SU-DHL-6 (cell line): Measurements from ENCODE around the gene GALNT10.

ENCODE experiments used
- H2AFZ ChIP-seq: fragments of 200-600 bp; sonication (generic); 2 replicates; pipeline ENCODE4 v1.6.1; 2014; ENCODE audit warnings: low read depth, mild to moderate bottlenecking, moderate library complexity, mixed read lengths, antibody characterized with exemption, low read length; ENCODE audit not compliant: severe bottlenecking
- H3F3A ChIP-seq: fragments of 200-600 bp; shearing (Covaris generic); 2 replicates; pipeline ENCODE4 v1.6.0; 2016; ENCODE audit warnings: antibody characterized with exemption, mild to moderate bottlenecking; ENCODE audit not compliant: insufficient read depth
- H3K27ac ChIP-seq: fragments of 200-600 bp; sonication (generic); 2 replicates; pipeline ENCODE4 v1.5.1; 2016; ENCODE audit warnings: low read depth, mild to moderate bottlenecking, low read length, moderate library complexity, mixed read lengths
- H3K27me3 ChIP-seq: fragments of 200-600 bp; sonication (generic), shearing (Covaris generic); 2 replicates; pipeline ENCODE4 v1.6.0; 2014; ENCODE audit warnings: mild to moderate bottlenecking, low read length
- H3K36me3 ChIP-seq: fragments of 200-600 bp; sonication (generic); 2 replicates; pipeline ENCODE4 v1.6.1; 2014; ENCODE audit warnings: mild to moderate bottlenecking, low read length, mixed read lengths
- H3K4me2 ChIP-seq: fragments of 300-600, 200-600 bp; shearing (Covaris generic), sonication (generic); 2 replicates; pipeline ENCODE4 v1.6.0; 2014; ENCODE audit warnings: low read length, low read depth, mild to moderate bottlenecking; ENCODE audit not compliant: poor library complexity, severe bottlenecking
- H3K4me3 ChIP-seq: fragments of 200-600 bp; sonication (generic); 2 replicates; pipeline ENCODE4 v1.5.1; 2014; ENCODE audit warnings: antibody characterized with exemption, low read length, mild to moderate bottlenecking, mixed read lengths; ENCODE audit not compliant: insufficient read depth, poor library complexity, severe bottlenecking
- H3K79me2 ChIP-seq: fragments of 200-600 bp; sonication (generic); 2 replicates; pipeline ENCODE4 v1.6.1; 2014; ENCODE audit warnings: mild to moderate bottlenecking, low read length, moderate library complexity; ENCODE audit not compliant: insufficient read depth
- H3K9ac ChIP-seq: fragments of 200-600 bp; sonication (generic); 2 replicates; pipeline ENCODE4 v1.7.0; 2014; ENCODE audit warnings: mild to moderate bottlenecking, low read length
- H3K9me2 ChIP-seq: fragments of 200-600 bp; sonication (generic); replicated peaks from 2 replicates; pipeline ENCODE4 v1.6.1; 2014; ENCODE audit warnings: low read length; ENCODE audit not compliant: insufficient read depth
- H3K9me3 ChIP-seq: fragments of 200-600 bp; sonication (generic); 2 replicates; pipeline ENCODE4 v1.6.1; 2014; ENCODE audit warnings: low read length, mixed read lengths; ENCODE audit not compliant: insufficient read depth
- H4K20me1 ChIP-seq: fragments of 200-600 bp; sonication (generic); 2 replicates; pipeline ENCODE4 v1.6.1; 2014; ENCODE audit warnings: low read depth, mild to moderate bottlenecking, antibody characterized with exemption, low read length, moderate library complexity, mixed read lengths
- EZH2phosphoT487 ChIP-seq: fragments of 200-600 bp; sonication (generic), shearing (Covaris generic); conservative IDR thresholded peaks from 2 replicates; pipeline ENCODE4 v1.6.1; 2018; ENCODE audit warnings: mild to moderate bottlenecking, antibody characterized with exemption, low read length, moderate library complexity, mixed read lengths
- TF ChIP-seq, protein P1 (sequence below): fragments of 200-600 bp; sonication (generic); IDR thresholded peaks from one replicate; pipeline ENCODE4 v1.5.1; 2017; ENCODE audit warnings: antibody characterized with exemption, mild to moderate bottlenecking, low read length, moderate library complexity; ENCODE audit not compliant: insufficient read depth, poor library complexity, severe bottlenecking

The GALNT10 gene

DNA sequence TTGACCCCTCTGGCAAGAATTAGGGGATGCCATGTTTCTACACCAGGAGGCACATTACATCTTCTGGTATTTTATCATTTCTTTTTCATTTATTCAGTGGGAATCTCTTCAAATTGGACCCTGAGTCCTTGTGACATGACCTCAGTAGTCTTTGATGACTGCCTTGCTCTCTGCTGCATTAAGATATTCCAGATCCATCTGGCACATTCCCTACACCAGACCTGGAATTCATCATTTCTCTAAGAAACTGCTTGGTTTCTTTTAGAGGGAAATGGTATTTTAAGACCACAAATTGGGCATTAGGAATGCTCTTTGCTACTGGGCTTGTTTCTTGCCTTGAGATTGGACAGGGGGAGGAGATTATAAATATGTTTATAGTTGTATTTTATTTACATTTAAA is 61.0 kb downstream of the GALNT10 start:
- H3K9ac ChIP-seq, result no peak overlapping the region
- no peak overlapping the region for H3K27ac ChIP-seq
- no peaks in the 10 kb centered on the region for H3F3A ChIP-seq
- no peak for TF ChIP-seq EZH2phosphoT487
- TF ChIP-seq, protein P1, sequence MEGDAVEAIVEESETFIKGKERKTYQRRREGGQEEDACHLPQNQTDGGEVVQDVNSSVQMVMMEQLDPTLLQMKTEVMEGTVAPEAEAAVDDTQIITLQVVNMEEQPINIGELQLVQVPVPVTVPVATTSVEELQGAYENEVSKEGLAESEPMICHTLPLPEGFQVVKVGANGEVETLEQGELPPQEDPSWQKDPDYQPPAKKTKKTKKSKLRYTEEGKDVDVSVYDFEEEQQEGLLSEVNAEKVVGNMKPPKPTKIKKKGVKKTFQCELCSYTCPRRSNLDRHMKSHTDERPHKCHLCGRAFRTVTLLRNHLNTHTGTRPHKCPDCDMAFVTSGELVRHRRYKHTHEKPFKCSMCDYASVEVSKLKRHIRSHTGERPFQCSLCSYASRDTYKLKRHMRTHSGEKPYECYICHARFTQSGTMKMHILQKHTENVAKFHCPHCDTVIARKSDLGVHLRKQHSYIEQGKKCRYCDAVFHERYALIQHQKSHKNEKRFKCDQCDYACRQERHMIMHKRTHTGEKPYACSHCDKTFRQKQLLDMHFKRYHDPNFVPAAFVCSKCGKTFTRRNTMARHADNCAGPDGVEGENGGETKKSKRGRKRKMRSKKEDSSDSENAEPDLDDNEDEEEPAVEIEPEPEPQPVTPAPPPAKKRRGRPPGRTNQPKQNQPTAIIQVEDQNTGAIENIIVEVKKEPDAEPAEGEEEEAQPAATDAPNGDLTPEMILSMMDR, result no peak
- H3K9me3 ChIP-seq, result no peaks in the 10 kb centered on the region
- no peaks in the 10 kb centered on the region for H3K36me3 ChIP-seq
- H2AFZ ChIP-seq, result no peak overlapping the region
- no peak overlapping the region for H3K4me3 ChIP-seq
- H3K9me2 ChIP-seq, result no peaks in the 10 kb centered on the region
- 0 out of 2 replicates have a peak, but pooled peaks cover 3% of the 10 kb centered on the region for H4K20me1 ChIP-seq
- no peak overlapping the region for H3K4me2 ChIP-seq
- no peaks in the 10 kb centered on the region for H3K27me3 ChIP-seq
- H3K79me2 ChIP-seq, result no peaks in the 10 kb centered on the region

DNA sequence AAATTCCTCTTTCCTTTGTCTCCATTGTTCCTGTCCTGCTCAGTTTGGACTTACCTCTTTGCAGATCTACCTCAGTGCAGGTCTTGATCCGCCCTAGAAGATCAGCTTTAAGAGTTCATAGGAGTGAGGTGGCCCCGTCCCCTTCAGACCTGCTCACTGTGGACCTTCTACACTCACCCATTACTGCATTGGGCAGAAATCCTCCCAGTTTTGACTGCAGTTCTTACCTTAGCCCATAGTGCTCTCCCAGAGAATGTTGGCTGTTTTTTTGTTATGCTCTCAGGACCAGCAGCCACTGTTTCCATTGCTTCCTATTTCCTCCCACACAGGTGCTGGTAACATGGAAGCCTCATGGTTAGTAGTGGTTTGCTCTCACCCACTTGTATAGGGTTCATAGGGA is 63.3 kb downstream of the GALNT10 start:
- TF ChIP-seq EZH2phosphoT487, result no peak
- TF ChIP-seq, protein P1, result no peak
- H3K27me3 ChIP-seq, result no peaks in the 10 kb centered on the region
- no peaks in the 10 kb centered on the region for H3K36me3 ChIP-seq
- no peaks in the 10 kb centered on the region; the same call in 1 of the 2 replicates for H3K9me3 ChIP-seq
- 0 out of 2 replicates have a peak, but pooled peaks cover 3% of the 10 kb centered on the region for H4K20me1 ChIP-seq
- no peaks in the 10 kb centered on the region for H3K79me2 ChIP-seq
- no peak overlapping the region for H2AFZ ChIP-seq
- H3K9ac ChIP-seq, result no peak overlapping the region
- no peak overlapping the region for H3K27ac ChIP-seq
- H3K9me2 ChIP-seq, result no peaks in the 10 kb centered on the region
- H3K4me3 ChIP-seq, result no peak overlapping the region
- no peaks in the 10 kb centered on the region for H3F3A ChIP-seq
- H3K4me2 ChIP-seq, result no peak overlapping the region

DNA sequence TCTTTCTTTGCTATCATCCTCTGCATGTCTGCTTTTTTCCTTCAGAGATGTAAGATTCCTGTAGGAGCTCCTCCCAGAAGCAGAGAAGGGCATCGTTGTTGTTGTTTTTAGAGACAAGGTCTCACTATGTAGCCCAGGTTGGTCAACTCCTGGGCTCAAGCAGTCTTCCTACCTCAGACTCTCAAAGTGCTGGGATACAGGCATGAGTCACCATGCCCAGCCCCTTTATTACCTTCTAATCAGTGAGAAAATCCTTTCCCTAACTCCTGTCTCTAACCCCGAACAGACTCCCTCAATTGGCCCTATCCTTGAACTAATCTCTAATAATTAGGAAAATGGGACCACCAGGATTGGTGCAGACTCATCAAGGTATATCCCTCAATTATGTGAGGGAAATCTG is 64.4 kb downstream of the GALNT10 start:
- Histone ChIP-seq H3K4me3 (no peak overlapping the region), H3F3A (no peaks in the 10 kb centered on the region), H4K20me1 (0 out of 2 replicates have a peak, but pooled peaks cover 3% of the 10 kb centered on the region), H3K9ac (no peak overlapping the region), H3K9me3 (no peaks in the 10 kb centered on the region; the same call in 1 of the 2 replicates), H3K79me2 (no peaks in the 10 kb centered on the region), H2AFZ (no peak overlapping the region), H3K27me3 (no peaks in the 10 kb centered on the region), H3K9me2 (no peaks in the 10 kb centered on the region), H3K36me3 (no peaks in the 10 kb centered on the region), H3K4me2 (no peak overlapping the region), H3K27ac (no peak overlapping the region)
- no peak for TF ChIP-seq EZH2phosphoT487
- TF ChIP-seq, protein P1, result no peak
